SK-N-SH (cell line): Measurements from ENCODE around the gene C19orf18.

Experiments used
- POLR2AphosphoS5 ChIP-seq: IDR thresholded peaks from 2 replicates; pipeline ENCODE4 v1.6.1; 2012; ENCODE audit warnings: low read depth, low read length
- TAF1 ChIP-seq: IDR thresholded peaks from 2 replicates; pipeline ENCODE4 v1.6.1; 2012; ENCODE audit warnings: low read depth, mild to moderate bottlenecking, low read length, moderate library complexity, borderline replicate concordance
- TEAD4 ChIP-seq: IDR thresholded peaks from 2 replicates; pipeline ENCODE4 v1.4.0; 2012; ENCODE audit warnings: mild to moderate bottlenecking, borderline replicate concordance; ENCODE audit not compliant: insufficient read depth
- TF ChIP-seq, protein P1 (sequence below): fragments of 200-600 bp; sonication (generic); IDR thresholded peaks from 2 replicates; pipeline ENCODE4 v1.6.1; 2017; ENCODE audit warnings: antibody characterized with exemption, mild to moderate bottlenecking, moderate library complexity

DNA sequence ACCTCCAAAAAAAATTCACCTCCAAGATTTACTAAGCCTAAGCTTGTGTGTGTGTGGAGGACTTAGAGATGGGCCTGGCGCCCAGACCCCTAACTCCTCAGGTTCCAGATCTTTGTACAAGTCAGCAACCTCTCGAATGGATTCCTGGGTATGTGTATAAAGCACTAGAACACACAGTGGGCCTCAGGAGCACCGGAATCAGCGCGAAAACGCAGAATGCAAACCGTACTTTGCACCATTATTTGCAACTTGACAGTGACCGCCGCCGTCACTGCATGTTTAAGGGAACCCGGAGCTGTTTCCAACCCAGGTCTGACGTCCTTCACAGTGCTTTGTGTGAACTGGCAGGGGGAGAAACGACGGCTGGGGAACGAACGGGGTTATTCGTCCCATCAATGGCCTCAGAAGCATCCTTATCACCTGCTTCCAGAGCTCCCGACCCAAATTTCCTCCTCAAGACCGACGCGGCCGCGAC lies 27.6 kb upstream of the C19orf18 start:
- TF ChIP-seq, protein P1, sequence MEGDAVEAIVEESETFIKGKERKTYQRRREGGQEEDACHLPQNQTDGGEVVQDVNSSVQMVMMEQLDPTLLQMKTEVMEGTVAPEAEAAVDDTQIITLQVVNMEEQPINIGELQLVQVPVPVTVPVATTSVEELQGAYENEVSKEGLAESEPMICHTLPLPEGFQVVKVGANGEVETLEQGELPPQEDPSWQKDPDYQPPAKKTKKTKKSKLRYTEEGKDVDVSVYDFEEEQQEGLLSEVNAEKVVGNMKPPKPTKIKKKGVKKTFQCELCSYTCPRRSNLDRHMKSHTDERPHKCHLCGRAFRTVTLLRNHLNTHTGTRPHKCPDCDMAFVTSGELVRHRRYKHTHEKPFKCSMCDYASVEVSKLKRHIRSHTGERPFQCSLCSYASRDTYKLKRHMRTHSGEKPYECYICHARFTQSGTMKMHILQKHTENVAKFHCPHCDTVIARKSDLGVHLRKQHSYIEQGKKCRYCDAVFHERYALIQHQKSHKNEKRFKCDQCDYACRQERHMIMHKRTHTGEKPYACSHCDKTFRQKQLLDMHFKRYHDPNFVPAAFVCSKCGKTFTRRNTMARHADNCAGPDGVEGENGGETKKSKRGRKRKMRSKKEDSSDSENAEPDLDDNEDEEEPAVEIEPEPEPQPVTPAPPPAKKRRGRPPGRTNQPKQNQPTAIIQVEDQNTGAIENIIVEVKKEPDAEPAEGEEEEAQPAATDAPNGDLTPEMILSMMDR = no peak
- TF ChIP-seq TAF1 (no peak), TEAD4 (no peak), POLR2AphosphoS5 (no peak)
